Measurements from ENCODE around the gene COL6A5.
A peak's percentile ranks its signal among the peaks of the same experiment; 100 is the strongest.
"Not testable (repeated sequence)": the region's sequence is repeated elsewhere in the genome, so short reads cannot be mapped to it uniquely, and the experiment has no call there.

Gene COL6A5

GRCh38 chr3:130442284-130442683 lies 96.8 kb downstream of the COL6A5 start:
- DNase-seq: no peak

- not testable (repeated sequence) for DNase-seq
Measured at GRCh38 chr3:130446840-130447239, 101.4 kb downstream of the COL6A5 start.

- DNase-seq: not testable (repeated sequence)
Measured at GRCh38 chr3:130448155-130448554, 102.7 kb downstream of the COL6A5 start.

- no peak for DNase-seq
Measured at GRCh38 chr3:130456540-130456939, 111.1 kb downstream of the COL6A5 start.

- no peak for DNase-seq
Measured at GRCh38 chr3:130457671-130458070, 112.2 kb downstream of the COL6A5 start.

GRCh38 chr3:130459944-130460343 lies 114.5 kb downstream of the COL6A5 start:
- peak; percentile 3 for DNase-seq

- no peak for DNase-seq
Measured at GRCh38 chr3:130462089-130462488, 116.6 kb downstream of the COL6A5 start.

GRCh38 chr3:130463221-130463620 lies 117.7 kb downstream of the COL6A5 start:
- no peak for DNase-seq

- no peak for DNase-seq
Measured at GRCh38 chr3:130465521-130465920, 120.0 kb downstream of the COL6A5 start.

- no peak for DNase-seq
Measured at GRCh38 chr3:130468311-130468710, 122.8 kb downstream of the COL6A5 start.

GRCh38 chr3:130470126-130470525 lies 124.7 kb downstream of the COL6A5 start:
- no peak for DNase-seq

- DNase-seq: no peak
Measured at GRCh38 chr3:130473416-130473815, 127.9 kb downstream of the COL6A5 start.

GRCh38 chr3:130480736-130481135 lies 135.3 kb downstream of the COL6A5 start:
- DNase-seq: peak; percentile 50

GRCh38 chr3:130488288-130488687 lies 142.8 kb downstream of the COL6A5 start:
- no peak for DNase-seq

GRCh38 chr3:130488769-130489450 lies 143.4 kb downstream of the COL6A5 start:
- no peak for DNase-seq

GRCh38 chr3:130490241-130490640 lies 144.8 kb downstream of the COL6A5 start:
- DNase-seq: peak; percentile 48

GRCh38 chr3:130491431-130491830 lies 146.0 kb downstream of the COL6A5 start:
- no peak for DNase-seq

- no peak for DNase-seq
Measured at GRCh38 chr3:130504701-130505100, 159.2 kb downstream of the COL6A5 start.

GRCh38 chr3:130506031-130506430 lies 160.6 kb downstream of the COL6A5 start:
- peak; percentile 8 for DNase-seq

GRCh38 chr3:130507746-130508145 lies 162.3 kb downstream of the COL6A5 start:
- no peak for DNase-seq

GRCh38 chr3:130509008-130509407 lies 163.5 kb downstream of the COL6A5 start:
- no peak for DNase-seq

- DNase-seq: no peak
Measured at GRCh38 chr3:130514681-130515080, 169.2 kb downstream of the COL6A5 start.

GRCh38 chr3:130515755-130516154 lies 170.3 kb downstream of the COL6A5 start:
- DNase-seq: peak; percentile 12

GRCh38 chr3:130516645-130517512 lies 171.4 kb downstream of the COL6A5 start, which contains the start of gene COL6A6:
Gene COL6A6 (plus strand): TSS chr3:130517177. CDS start chr3:130560365, 43,188 bp downstream.
- DNase-seq: peak; percentile 4
